A673 (cell line): ENCODE results near the gene CPED1. TPM values are rescaled to one million over a fixed set of nuclear protein-coding genes. Genes with fewer than 3 reads are reported as not detected.

Experiments
- BruUV-seq: library from RNA; stranded (reverse); fragments of 400-500 nt; replicated peaks from 2 replicates; lab custom pipeline; 2021; lab: Mats Ljungman, UMichigan
- CTCF ChIA-PET: fragments of 300-600 bp; sonication (Branson Sonifier 250); formaldehyde crosslinking; loops from one replicate; lab custom pipeline; 2022; ENCODE audit warnings: antibody characterized with exemption; lab: Charles Lee
- POLR2A ChIA-PET: fragments of 300-600 bp; sonication (Branson Sonifier 250); formaldehyde crosslinking; loops from one replicate; lab custom pipeline; 2022; ENCODE audit warnings: antibody characterized with exemption; ENCODE audit not compliant: low non-redundant PET; lab: Charles Lee
- DNase-seq: peaks from one replicate; pipeline ENCODE4 v3.0.0-alpha.2; 2015; ENCODE audit warnings: low spot score
- H3K27ac ChIP-seq: fragments of 200-600 bp; sonication (generic); 2 replicates; pipeline ENCODE4 v1.5.1; 2016; ENCODE audit warnings: mixed run types, low read depth, mild to moderate bottlenecking, mixed read lengths, antibody characterized with exemption, low read length; ENCODE audit not compliant: poor library complexity, severe bottlenecking
- H3K27me3 ChIP-seq: fragments of 200-600 bp; sonication (generic); replicated peaks from 2 replicates; pipeline ENCODE4 v1.6.1; 2017; ENCODE audit warnings: mixed run types, low read depth, mild to moderate bottlenecking, mixed read lengths, antibody characterized with exemption, low read length; ENCODE audit not compliant: insufficient read depth, poor library complexity
- H3K36me3 ChIP-seq: fragments of 200-600 bp; sonication (generic); 2 replicates; pipeline ENCODE4 v1.6.1; 2016; ENCODE audit warnings: mixed run types, mild to moderate bottlenecking, mixed read lengths, antibody characterized with exemption, low read length; ENCODE audit not compliant: insufficient read depth, poor library complexity, severe bottlenecking
- H3K4me1 ChIP-seq: fragments of 200-600 bp; sonication (generic); 2 replicates; pipeline ENCODE4 v1.6.1; 2017; ENCODE audit warnings: mixed run types, mild to moderate bottlenecking, mixed read lengths, antibody characterized with exemption, low read length; ENCODE audit not compliant: insufficient read depth, poor library complexity, severe bottlenecking
- H3K4me3 ChIP-seq: fragments of 200-600 bp; sonication (generic); 2 replicates; pipeline ENCODE4 v1.5.1; 2016; ENCODE audit warnings: low read depth, mixed run types, mild to moderate bottlenecking, mixed read lengths, low read length; ENCODE audit not compliant: poor library complexity, severe bottlenecking
- H3K9me3 ChIP-seq: fragments of 200-600 bp; sonication (generic); 2 replicates; pipeline ENCODE4 v1.6.1; 2016; ENCODE audit warnings: mixed run types, low read depth, mild to moderate bottlenecking, mixed read lengths, antibody characterized with exemption, low read length; ENCODE audit not compliant: poor library complexity, severe bottlenecking
- EZH2 ChIP-seq: fragments of 200-600 bp; sonication (generic); IDR thresholded peaks from 2 replicates; pipeline ENCODE4 v1.6.1; 2017; ENCODE audit warnings: borderline replicate concordance, low read depth, mild to moderate bottlenecking, mixed read lengths, antibody characterized with exemption, low read length; ENCODE audit not compliant: poor library complexity, severe bottlenecking
- intact Hi-C: fragments of 100-400 bp; cut with micrococcal nuclease; formaldehyde crosslinking; loops from one replicate; pipeline ENCODE4 v1.10.0; 2022; ENCODE audit not compliant: unreplicated experiment
- total RNA-seq: library from RNA; stranded (reverse); gene quantifications from 2 replicates; pipeline ENCODE4 v1.2.3, GENCODE V29; 2021
- TF ChIP-seq, protein P1 (sequence below): fragments of 300-800, 200-600 bp; sonication (generic); conservative IDR thresholded peaks from 2 replicates; pipeline ENCODE4 v1.5.1; 2017; ENCODE audit warnings: low read depth, mild to moderate bottlenecking, antibody characterized with exemption, low read length, moderate library complexity, mixed read lengths

Gene CPED1
- total RNA-seq, 1 experiment from 2014 or later = 0.15 TPM

DNA sequence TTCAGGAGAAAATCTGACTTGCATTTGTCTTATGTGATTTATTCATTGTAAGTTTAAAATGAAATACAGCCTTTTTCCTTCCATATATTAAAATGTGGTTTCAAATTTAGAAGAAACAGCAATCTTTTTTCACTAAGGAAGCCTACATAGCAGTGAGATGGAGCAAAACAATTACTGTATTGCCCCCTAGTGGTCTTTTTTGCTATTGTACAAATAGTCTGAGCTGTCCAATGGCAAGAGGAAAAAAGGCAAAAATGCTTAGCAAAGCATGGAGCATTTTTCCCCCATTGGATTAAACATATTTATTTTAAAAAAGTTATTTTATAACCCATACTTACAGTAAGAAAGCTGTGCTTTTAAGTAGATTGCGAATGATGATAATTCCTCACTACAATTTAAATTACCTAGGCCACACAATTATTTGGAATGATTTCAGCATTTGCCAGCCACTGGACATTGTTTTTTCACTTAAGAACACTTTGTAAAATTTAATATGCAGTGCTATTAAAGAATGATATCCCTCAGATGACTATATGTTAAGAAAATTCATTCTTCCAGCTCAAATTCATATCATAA lies 119.5 kb downstream of the CPED1 start:
- intact Hi-C loops = loop anchor here (5.0 kb wide), 2 partner anchors 301 to 316 kb away; no protein-coding TSS in a partner anchor
- Histone ChIP-seq H3K4me1 (no peaks in the 10 kb centered on the region), H3K27ac (no peak overlapping the region), H3K27me3 (no peaks in the 10 kb centered on the region), H3K9me3 (no peaks in the 10 kb centered on the region), H3K4me3 (no peak overlapping the region), H3K36me3 (no peaks in the 10 kb centered on the region)
- ChIA-PET CTCF (interaction anchor here (0.9 to 1.3 kb wide), 2 partner anchors 10 to 120 kb away, joined by 3 to 12 read pairs; partner anchors contain the start of gene CPED1), POLR2A (no interaction called here)
- no TSS peak for BruUV-seq
- TF ChIP-seq EZH2 = no peak
- TF ChIP-seq, protein P1, sequence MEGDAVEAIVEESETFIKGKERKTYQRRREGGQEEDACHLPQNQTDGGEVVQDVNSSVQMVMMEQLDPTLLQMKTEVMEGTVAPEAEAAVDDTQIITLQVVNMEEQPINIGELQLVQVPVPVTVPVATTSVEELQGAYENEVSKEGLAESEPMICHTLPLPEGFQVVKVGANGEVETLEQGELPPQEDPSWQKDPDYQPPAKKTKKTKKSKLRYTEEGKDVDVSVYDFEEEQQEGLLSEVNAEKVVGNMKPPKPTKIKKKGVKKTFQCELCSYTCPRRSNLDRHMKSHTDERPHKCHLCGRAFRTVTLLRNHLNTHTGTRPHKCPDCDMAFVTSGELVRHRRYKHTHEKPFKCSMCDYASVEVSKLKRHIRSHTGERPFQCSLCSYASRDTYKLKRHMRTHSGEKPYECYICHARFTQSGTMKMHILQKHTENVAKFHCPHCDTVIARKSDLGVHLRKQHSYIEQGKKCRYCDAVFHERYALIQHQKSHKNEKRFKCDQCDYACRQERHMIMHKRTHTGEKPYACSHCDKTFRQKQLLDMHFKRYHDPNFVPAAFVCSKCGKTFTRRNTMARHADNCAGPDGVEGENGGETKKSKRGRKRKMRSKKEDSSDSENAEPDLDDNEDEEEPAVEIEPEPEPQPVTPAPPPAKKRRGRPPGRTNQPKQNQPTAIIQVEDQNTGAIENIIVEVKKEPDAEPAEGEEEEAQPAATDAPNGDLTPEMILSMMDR = peak; percentile 78
- peak; percentile 70 for DNase-seq

DNA sequence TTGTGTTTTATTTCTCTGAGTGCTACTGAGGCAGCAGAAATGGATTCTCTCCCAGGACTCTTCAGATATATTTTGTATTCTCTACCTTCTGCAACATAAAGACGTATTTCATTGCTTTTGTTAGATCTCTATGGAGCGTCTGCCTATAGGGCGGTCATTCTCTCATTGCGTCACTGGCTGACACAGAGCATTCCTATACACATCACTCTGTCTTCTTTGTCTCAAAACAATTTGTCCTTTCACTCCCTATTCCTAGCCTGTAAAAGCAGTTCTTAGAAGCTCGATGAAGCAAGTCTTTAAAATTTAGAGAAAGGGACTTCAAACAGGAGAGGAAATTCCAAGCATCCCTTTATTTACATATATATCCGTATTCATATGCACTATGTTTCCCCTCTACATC lies 120.6 kb downstream of the CPED1 start:
- no peak for TF ChIP-seq EZH2
- TF ChIP-seq, protein P1 = no peak
- ChIA-PET CTCF (no interaction called here), POLR2A (no interaction called here)
- no TSS peak for BruUV-seq
- no peak overlapping the region for H3K4me3 ChIP-seq
- H3K4me1 ChIP-seq = no peaks in the 10 kb centered on the region
- intact Hi-C loops = loop anchor here (5.0 kb wide), 2 partner anchors 302 to 317 kb away; no protein-coding TSS in a partner anchor
- DNase-seq = no peak
- no peaks in the 10 kb centered on the region for H3K36me3 ChIP-seq
- H3K9me3 ChIP-seq = no peaks in the 10 kb centered on the region
- H3K27ac ChIP-seq = no peak overlapping the region
- no peaks in the 10 kb centered on the region for H3K27me3 ChIP-seq

DNA sequence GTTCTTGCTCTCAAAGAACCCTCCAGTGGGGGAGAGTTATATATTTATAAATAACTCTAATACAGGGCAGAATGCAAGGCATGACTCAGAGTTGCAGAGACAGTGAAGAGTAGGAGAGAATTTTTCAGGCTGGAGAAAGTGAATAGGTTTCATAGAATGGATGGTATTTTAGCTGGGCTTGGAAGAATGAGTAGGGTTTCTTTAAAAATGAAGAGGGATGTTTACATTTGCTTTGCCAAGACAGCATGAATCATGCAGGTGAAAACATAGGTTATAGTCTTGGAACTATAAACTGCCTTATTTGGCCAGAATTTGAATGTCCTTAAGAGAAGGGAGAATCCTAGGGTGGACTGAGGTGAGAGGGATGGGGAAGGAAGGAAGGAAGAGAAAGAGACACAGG lies 124.8 kb downstream of the CPED1 start:
- no peak overlapping the region for H3K27ac ChIP-seq
- intact Hi-C loops = no loop called here
- CTCF ChIA-PET = no interaction called here
- H3K4me1 ChIP-seq = no peaks in the 10 kb centered on the region
- no TSS peak for BruUV-seq
- no peaks in the 10 kb centered on the region for H3K36me3 ChIP-seq
- H3K9me3 ChIP-seq = no peaks in the 10 kb centered on the region
- H3K4me3 ChIP-seq = no peak overlapping the region
- DNase-seq = no peak
- POLR2A ChIA-PET = no interaction called here
- no peaks in the 10 kb centered on the region for H3K27me3 ChIP-seq
- TF ChIP-seq, protein P1 = no peak
- no peak for TF ChIP-seq EZH2
